K562 (cell line): ENCODE measurements around the gene CRYBG2. TPM values are rescaled to one million over a fixed set of nuclear protein-coding genes. Genes with fewer than 3 reads are reported as not detected.
A peak's percentile ranks its signal among the peaks of the same experiment; 100 is the strongest.

Source experiments
- BCL6 ChIP-seq: fragments of 250-450 bp; sonication (Bioruptor Pico); IDR thresholded peaks from 2 replicates; pipeline ENCODE4 v1.4.0; 2020
- CEBPZ ChIP-seq: fragments of 150-350 bp; IDR thresholded peaks from 2 replicates; pipeline ENCODE4 v1.6.1; 2014; ENCODE audit warnings: low read depth, mild to moderate bottlenecking, low read length, borderline replicate concordance
- CHD1 ChIP-seq: fragments of 200-600 bp; sonication (generic); IDR thresholded peaks from one replicate; pipeline ENCODE4 v1.6.1; 2012; ENCODE audit warnings: mild to moderate bottlenecking, moderate library complexity, low read length, inconsistent platforms
- CTBP1 ChIP-seq: fragments of 450-650 bp; IDR thresholded peaks from 2 replicates; pipeline ENCODE4 v1.6.1; 2016; ENCODE audit warnings: borderline replicate concordance
- ELF4 ChIP-seq: fragments of 450-650 bp; formaldehyde crosslinking; IDR thresholded peaks from 2 replicates; pipeline ENCODE4 v1.4.0; 2022; ENCODE audit warnings: missing genetic modification characterization
- ERF ChIP-seq: fragments of 450-650 bp; formaldehyde crosslinking; IDR thresholded peaks from 2 replicates; pipeline ENCODE4 v1.4.0; 2020; ENCODE audit warnings: mild to moderate bottlenecking, mixed read lengths
- ETS1 ChIP-seq: conservative IDR thresholded peaks from 2 replicates; pipeline ENCODE4 v1.6.1; 2011; ENCODE audit warnings: low read depth, mild to moderate bottlenecking, low read length; ENCODE audit not compliant: control insufficient read depth
- KHSRP ChIP-seq: fragments of 450-650 bp; IDR thresholded peaks from 2 replicates; pipeline ENCODE4 v1.6.1; 2017
- NR3C1 ChIP-seq: sonication (generic); formaldehyde crosslinking; IDR thresholded peaks from 2 replicates; pipeline ENCODE4 v1.8.1; 2022; ENCODE audit warnings: missing genetic modification reagents
- POLR2A ChIP-seq: fragments of 450-650 bp; conservative IDR thresholded peaks from 2 replicates; pipeline ENCODE4 v1.6.1; 2016
- SMC3 ChIP-seq: conservative IDR thresholded peaks from 2 replicates; pipeline ENCODE4 v1.6.1; 2011; ENCODE audit warnings: low read depth, low read length, improper control_type of control experiment; ENCODE audit not compliant: insufficient read depth
- TAF1 ChIP-seq: IDR thresholded peaks from 2 replicates; pipeline ENCODE4 v1.6.1; 2011; ENCODE audit warnings: mild to moderate bottlenecking, low read length, moderate library complexity; ENCODE audit not compliant: insufficient read depth, control insufficient read depth, severe bottlenecking; ENCODE audit errors: extremely low read depth
- TEAD4 ChIP-seq, 2 experiments: sonication (generic) in 1 of 2; formaldehyde crosslinking in 1 of 2; IDR thresholded peaks; 2 replicates each; pipeline versions ENCODE4 v1.6.1 to v1.8.0; 2012 to 2022; ENCODE audit warnings: borderline replicate concordance in 1 of 2, inconsistent platforms in 1 of 2, low read length in 1 of 2, mild to moderate bottlenecking in 1 of 2, missing genetic modification reagents in 1 of 2
- TRIM25 ChIP-seq: fragments of 450-650 bp; IDR thresholded peaks from 2 replicates; pipeline ENCODE4 v1.7.0; 2016; ENCODE audit warnings: borderline replicate concordance
- ZC3H4 ChIP-seq: sonication (generic); formaldehyde crosslinking; IDR thresholded peaks from 2 replicates; pipeline ENCODE4 v1.9.0; 2021; ENCODE audit warnings: missing genetic modification reagents, borderline replicate concordance
- ZNF121 ChIP-seq: sonication (generic); formaldehyde crosslinking; conservative IDR thresholded peaks from 2 replicates; pipeline ENCODE4 v1.8.0; 2022; ENCODE audit warnings: missing genetic modification reagents
- ZNF143 ChIP-seq: sonication (generic); formaldehyde crosslinking; IDR thresholded peaks from 2 replicates; pipeline ENCODE4 v1.9.0; 2022; ENCODE audit warnings: mild to moderate bottlenecking, missing genetic modification reagents
- ZNF282 ChIP-seq: sonication (generic); formaldehyde crosslinking; IDR thresholded peaks from 2 replicates; pipeline ENCODE4 v1.8.1; 2023; ENCODE audit warnings: missing genetic modification reagents
- ZNF830 ChIP-seq: fragments of 250-450 bp; sonication (Bioruptor Pico); IDR thresholded peaks from 2 replicates; pipeline ENCODE4 v1.5.0; 2021; ENCODE audit warnings: mild to moderate bottlenecking
- polyA plus RNA-seq, 8 experiments: library from polyadenylated mRNA; depleted of rRNA in 4 of 8; stranded (reverse) in 5 of 8; unstranded in 3 of 8; fragments of >200 nt; fragmentation: Nextera tagmentation in 2 of 8; fragmentation: Illumina TruSeq in 1 of 8; extraction: Ambion mirVana in 2 of 8; extraction: Trizol in 1 of 8; gene quantifications; 2 replicates each; pipeline versions ENCODE4 v1.2.1 to v1.2.3, GENCODE V29; 2011 to 2014; ENCODE audit warnings: inconsistent platforms in 1 of 8, missing spikeins in 1 of 8
- total RNA-seq, 7 experiments: library from RNA; depleted of rRNA in 6 of 7; stranded (reverse); fragments of >200 nt in 6 of 7; fragmentation: Illumina TruSeq in 2 of 7; extraction: Trizol in 2 of 7; gene quantifications; 2 replicates each; pipeline versions ENCODE4 v1.2.1 to v1.2.3, GENCODE V29; 2011 to 2021; ENCODE audit warnings: low replicate concordance in 1 of 7

Gene CRYBG2
- total and polyA plus RNA-seq, 9 of the 15 experiments (the other 6 are each of a cell fraction or from before 2014, with no cell fraction given): 0.39 to 8.5 (median 3.7) TPM

GRCh38 chr1:26281091-26281958 lies 72.6 kb downstream of the CRYBG2 start (continued):
- TF ChIP-seq ETS1 (no peak), TRIM25 (no peak), ELF4 (CRISPR knock-in tag) (no peak), ZNF143 (CRISPR knock-in tag) (peak; percentile 36; the same call in 1 of the 2 replicates), CTBP1 (no peak), TAF1 (no peak), ERF (CRISPR knock-in tag) (no peak), ZNF282 (no peak), KHSRP (no peak), NR3C1 (CRISPR knock-in tag) (no peak), CEBPZ (no peak), SMC3 (no peak), ZC3H4 (CRISPR knock-in tag) (no peak), BCL6 (CRISPR knock-in tag) (no peak), TEAD4 (IDR thresholded peaks at IDR 0.05; ENCODE audit: low read length) (no peak), TEAD4 (CRISPR knock-in tag; IDR thresholded peaks at IDR 0.05; ENCODE audit: borderline replicate concordance) (0 out of 2 replicates have a peak, but pooled peaks have one; percentile 49), ZNF830 (no peak), POLR2A (peak; percentile 56; the same call in 1 of the 2 replicates), CHD1 (no peak), ZNF121 (CRISPR knock-in tag) (no peak)
